Activated T-cell treated with anti-CD3 and anti-CD28 coated beads, Interleukin-2, amount 50 U/mL, for 24 hours (primary cell): ENCODE measurements around the gene RBL2.
"Not testable (repeated sequence)": the region's sequence is repeated elsewhere in the genome, so short reads cannot be mapped to it uniquely, and the experiment has no call there.

ENCODE experiments used
- DNase-seq: peaks from one replicate; pipeline ENCODE4 v3.0.0-alpha.2; 2020
- H3K27ac Mint-ChIP-seq: 2 replicates; pipeline ENCODE4 v1.8.0; 2020; ENCODE audit warnings: mild to moderate bottlenecking, mixed read lengths
- H3K27me3 Mint-ChIP-seq: 2 replicates; pipeline ENCODE4 v1.8.0; 2020; ENCODE audit warnings: mixed read lengths
- H3K36me3 Mint-ChIP-seq: 2 replicates; pipeline ENCODE4 v1.8.0; 2020; ENCODE audit warnings: low read depth, mixed read lengths
- H3K4me1 Mint-ChIP-seq: 2 replicates; pipeline ENCODE4 v1.8.0; 2020; ENCODE audit warnings: low read depth, mixed read lengths
- H3K4me3 Mint-ChIP-seq: 2 replicates; pipeline ENCODE4 v1.8.0; 2020; ENCODE audit warnings: mild to moderate bottlenecking, moderate library complexity, mixed read lengths
- H3K9me3 Mint-ChIP-seq: 2 replicates; pipeline ENCODE4 v1.8.0; 2020; ENCODE audit warnings: mixed read lengths

The RBL2 gene

DNA sequence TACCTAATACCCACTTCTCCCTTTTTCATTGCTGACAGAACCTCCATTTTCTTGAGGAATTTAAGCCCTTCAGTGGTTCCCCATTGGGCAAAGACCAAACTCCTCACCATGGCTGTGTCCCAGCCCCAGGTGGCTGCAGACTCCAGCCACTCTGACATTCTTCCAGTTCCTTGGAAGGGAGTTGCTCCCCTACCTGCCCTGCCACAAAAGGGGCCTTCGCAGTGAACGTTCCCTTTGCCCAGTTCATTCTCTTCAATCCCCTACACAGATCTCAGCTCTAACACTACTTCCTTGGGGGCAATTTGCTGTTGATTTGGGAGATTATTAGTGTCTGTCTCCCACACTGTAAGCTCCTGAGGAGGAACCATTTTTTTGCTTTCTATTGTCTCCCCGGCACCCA is 72.0 kb downstream of the RBL2 start:
- DNase-seq, result no peak
- peaks cover 51% of the 10 kb centered on the region for H3K4me1 Mint-ChIP-seq
- H3K4me3 Mint-ChIP-seq, result no peak overlapping the region
- no peaks in the 10 kb centered on the region for H3K9me3 Mint-ChIP-seq
- H3K27ac Mint-ChIP-seq, result no peak overlapping the region
- H3K36me3 Mint-ChIP-seq, result peaks cover 11% of the 10 kb centered on the region
- H3K27me3 Mint-ChIP-seq, result no peaks in the 10 kb centered on the region

DNA sequence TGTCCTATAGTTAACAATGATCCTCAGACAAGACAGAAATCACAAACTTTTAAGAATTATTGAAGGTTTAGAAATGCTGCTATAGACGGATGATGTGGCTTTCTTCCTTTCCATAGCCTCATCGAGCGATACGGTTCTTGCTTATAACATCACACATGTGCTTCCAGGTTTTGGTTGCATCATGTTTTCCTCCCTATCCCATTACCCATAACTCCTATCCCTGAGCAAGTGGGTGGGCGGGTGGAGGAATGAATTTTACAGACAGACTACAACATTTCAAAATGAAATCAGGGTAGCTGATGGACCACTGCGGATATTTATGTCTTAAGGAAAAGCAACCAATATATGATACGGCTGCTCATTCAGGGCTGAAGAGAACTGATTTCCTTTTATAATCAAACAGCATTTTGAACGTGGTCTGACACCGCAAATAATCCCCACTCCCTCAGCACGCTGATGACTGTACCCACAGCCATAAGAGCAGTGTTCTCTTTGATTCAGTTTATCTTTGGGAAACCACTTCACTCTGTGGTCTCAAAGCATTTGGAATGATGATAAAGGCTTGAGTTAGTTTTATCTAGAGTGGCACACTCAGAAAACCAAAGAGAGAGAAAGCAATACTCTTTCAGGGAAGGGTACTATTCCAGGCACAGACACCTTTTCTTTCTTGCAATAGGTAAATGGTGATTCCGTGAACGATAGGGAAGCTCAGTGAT is 73.4 kb downstream of the RBL2 start:
- DNase-seq, result no peak
- peaks cover 43% of the 10 kb centered on the region for H3K4me1 Mint-ChIP-seq
- no peak overlapping the region for H3K4me3 Mint-ChIP-seq
- no peaks in the 10 kb centered on the region for H3K9me3 Mint-ChIP-seq
- H3K36me3 Mint-ChIP-seq, result peaks cover 4% of the 10 kb centered on the region
- H3K27me3 Mint-ChIP-seq, result no peaks in the 10 kb centered on the region
- H3K27ac Mint-ChIP-seq, result no peak overlapping the region

DNA sequence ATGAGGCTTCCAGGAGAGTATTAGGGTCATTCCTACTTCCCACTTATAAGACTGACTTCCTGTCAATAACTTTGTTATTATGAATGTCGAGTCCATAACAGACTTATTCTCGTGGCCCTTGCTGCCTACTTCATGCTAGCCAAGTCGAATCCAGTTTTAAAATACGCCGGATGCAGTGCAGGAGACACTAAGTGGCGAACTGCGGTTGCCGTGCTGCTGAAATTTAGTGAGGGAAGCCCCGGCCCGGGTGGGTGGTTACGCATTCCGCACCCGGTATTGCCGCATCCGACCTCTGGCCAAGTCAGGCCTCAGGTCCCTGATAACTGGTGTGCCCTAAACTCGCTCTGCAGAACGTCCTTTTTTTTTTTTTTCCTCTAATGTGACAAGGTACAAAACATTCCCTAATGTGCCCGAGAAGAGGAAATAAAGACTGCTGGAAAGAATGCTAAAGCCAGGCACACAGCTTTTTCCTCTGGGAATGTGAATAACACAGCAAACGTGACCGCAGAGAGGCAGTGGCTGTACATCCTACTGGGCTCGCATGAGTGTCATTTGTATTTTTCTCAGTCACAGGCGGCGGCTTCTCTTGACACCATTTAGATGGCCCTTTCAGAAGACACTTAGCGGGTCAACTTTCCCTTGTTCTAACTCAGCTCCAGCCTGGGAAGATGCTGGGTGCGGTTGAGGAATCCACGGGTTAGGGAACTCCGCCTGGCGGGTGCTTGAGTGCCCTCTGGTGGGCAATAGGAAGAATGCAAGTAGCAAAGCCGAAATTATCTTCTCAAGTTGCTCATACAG is 75.8 kb downstream of the RBL2 start:
- peak; percentile 73 for DNase-seq
- Mint-ChIP-seq H3K9me3 (peaks cover 3% of the 10 kb centered on the region), H3K27ac (no peak overlapping the region), H3K4me3 (peak overlapping the region; percentile 18), H3K4me1 (peaks cover 31% of the 10 kb centered on the region), H3K36me3 (peaks cover 3% of the 10 kb centered on the region), H3K27me3 (no peaks in the 10 kb centered on the region)

DNA sequence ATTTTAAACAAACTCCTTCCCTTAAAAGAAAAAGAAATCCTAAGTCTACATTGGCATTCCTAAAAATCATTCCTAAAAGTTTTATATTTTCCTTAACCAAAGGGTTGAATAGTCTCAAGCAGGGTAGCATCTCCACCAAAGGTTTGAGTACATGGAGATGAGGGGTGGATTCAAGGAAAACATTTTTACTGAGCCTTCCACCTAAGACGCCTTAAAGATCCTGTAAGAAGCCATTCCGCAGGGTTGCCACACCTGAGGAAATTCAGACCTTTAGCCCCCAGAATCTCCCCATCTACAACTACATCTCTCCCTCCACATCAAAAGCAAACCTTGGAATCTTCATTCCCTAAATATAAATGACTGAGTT is 76.4 kb downstream of the RBL2 start:
- no peak for DNase-seq
- Mint-ChIP-seq H3K9me3 (peaks cover 3% of the 10 kb centered on the region), H3K27ac (no peak overlapping the region), H3K4me3 (no peak overlapping the region), H3K27me3 (no peaks in the 10 kb centered on the region), H3K36me3 (peaks cover 3% of the 10 kb centered on the region), H3K4me1 (peaks cover 31% of the 10 kb centered on the region)

DNA sequence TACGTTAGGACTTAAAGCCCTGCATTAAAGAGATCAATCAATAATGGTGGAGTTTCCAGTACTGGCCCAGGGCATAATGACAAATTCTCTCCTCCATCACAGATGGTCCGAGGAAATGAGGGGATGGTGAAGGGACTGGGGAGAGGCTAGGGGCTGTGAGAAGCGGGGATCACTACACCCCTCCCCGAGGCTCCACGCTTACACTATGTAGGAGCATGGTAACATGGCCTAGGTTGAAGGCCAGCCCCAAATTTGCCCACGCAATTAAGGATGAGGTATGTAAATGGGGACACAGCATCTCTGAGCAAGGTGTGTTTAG is 76.8 kb downstream of the RBL2 start:
- Mint-ChIP-seq H3K27ac (no peak overlapping the region), H3K9me3 (peaks cover 3% of the 10 kb centered on the region), H3K4me3 (no peak overlapping the region), H3K27me3 (no peaks in the 10 kb centered on the region), H3K36me3 (peaks cover 3% of the 10 kb centered on the region), H3K4me1 (peaks cover 34% of the 10 kb centered on the region)
- DNase-seq, result no peak

DNA sequence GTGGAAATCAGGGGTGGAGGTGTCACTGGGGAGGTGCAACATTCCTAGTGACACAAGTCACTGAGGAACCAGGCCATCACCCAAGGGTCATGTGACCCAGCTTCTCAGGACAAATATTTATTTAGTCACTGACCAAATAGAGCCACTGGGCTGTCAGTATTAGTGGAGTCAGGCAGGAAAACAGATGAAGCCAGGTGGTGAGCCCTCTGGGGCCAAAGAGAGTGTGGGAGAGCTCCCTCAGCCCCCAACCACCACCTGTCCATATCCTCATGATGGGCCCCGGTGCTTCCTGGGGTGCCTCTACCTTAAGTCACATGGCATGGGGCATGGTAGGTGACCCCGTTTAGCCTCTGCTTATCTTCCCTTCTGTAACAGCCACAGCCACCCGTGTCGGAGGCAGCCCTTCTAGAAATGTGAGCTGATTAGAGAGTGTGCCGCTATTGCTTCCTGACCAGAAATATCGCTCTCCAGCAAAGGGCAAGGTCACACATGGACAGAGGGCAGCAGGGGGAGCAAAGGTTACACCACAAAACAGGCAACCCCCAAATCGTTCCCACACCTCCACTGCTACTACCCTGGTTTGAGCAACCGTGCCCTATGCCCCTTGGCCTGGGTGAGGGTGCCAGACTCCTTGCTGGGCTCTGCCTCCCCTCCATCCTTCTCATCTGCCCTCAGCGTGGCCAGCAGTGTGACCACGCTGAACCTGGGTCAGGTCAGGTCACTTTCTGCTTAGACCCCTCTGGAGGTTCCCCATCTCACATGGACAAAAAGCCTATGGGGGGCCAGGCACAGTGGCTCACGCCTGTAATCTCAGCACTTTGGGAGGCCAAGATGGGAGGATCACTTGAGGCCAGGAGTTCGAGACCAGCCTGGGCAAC is 77.4 kb downstream of the RBL2 start:
- H3K27ac Mint-ChIP-seq, result no peak overlapping the region
- H3K9me3 Mint-ChIP-seq, result peaks cover 3% of the 10 kb centered on the region
- peaks cover 32% of the 10 kb centered on the region for H3K4me1 Mint-ChIP-seq

DNA sequence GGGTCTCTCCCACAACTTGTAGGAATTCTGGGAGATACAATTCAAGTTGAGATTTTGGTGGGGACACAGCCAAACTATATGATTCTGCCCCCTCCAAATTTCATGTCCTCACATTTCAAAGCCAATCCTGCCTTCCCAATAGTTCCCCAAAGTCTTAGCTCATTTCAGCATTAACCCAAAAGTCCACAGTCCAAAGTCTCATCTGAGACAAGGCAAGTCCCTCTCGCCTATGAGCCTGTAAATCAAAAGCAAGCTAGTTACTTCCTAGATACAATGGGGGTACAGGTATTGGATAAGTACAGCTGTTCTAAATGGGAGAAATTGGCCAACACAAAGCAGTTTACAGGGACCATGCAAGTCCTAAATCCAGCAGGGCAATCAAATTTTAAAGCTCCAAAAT is 78.5 kb downstream of the RBL2 start:
- not testable (repeated sequence) for H3K4me3 Mint-ChIP-seq, H3K27ac Mint-ChIP-seq, H3K27me3 Mint-ChIP-seq, DNase-seq, H3K36me3 Mint-ChIP-seq, H3K9me3 Mint-ChIP-seq
- peaks cover 37% of the 10 kb centered on the region for H3K4me1 Mint-ChIP-seq

More for the DNA sequence above, 77.4 kb downstream of the RBL2 start:
- Mint-ChIP-seq H3K36me3 (peaks cover 3% of the 10 kb centered on the region), H3K27me3 (no peaks in the 10 kb centered on the region), H3K4me3 (no peak overlapping the region)
- no peak for DNase-seq

DNA sequence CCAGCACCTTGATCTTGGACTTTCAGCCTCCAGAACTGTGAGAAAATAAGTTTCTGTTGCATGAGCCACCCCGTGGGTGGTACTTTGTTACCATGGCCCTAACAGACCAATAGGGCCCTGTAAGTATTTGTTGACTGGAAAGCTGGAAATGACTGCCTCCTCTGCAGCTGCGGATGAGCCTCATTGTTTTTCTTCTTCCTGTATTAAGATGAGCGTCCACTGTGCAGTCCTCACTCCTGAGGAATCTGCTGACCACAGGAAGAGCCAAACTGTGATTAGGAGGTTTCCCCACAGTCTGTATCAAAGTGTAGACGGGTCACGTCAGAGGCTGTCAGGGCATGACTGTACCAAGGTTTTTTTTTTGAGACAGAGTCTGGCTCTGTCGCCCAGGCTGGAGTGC is 81.0 kb downstream of the RBL2 start:
- H3K27ac Mint-ChIP-seq, result no peak overlapping the region

DNA sequence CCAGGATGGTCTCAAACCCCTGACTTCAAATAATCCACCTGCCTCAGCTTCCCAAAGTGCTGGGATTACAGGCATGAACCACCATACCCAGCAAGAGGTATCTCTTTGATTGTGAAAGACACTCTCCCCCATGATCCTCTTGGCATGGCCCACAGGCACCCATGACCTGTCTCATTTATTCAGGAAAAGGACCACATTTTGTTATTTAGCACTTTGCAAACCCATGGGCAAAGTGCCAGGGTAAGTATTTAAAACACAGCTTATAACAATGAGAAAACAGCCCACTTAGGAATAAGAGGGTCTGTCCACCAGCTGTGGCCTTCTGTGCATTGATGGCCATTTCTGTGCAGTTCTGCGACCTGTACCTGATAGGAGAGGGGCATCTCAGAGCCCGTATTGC is 81.5 kb downstream of the RBL2 start:
- Mint-ChIP-seq H3K4me3 (no peak overlapping the region), H3K4me1 (peaks cover 51% of the 10 kb centered on the region), H3K36me3 (peaks cover 3% of the 10 kb centered on the region), H3K9me3 (peaks cover 3% of the 10 kb centered on the region), H3K27me3 (no peaks in the 10 kb centered on the region), H3K27ac (no peak overlapping the region)
- no peak for DNase-seq

More for the DNA sequence above, 81.0 kb downstream of the RBL2 start:
- Mint-ChIP-seq H3K4me3 (no peak overlapping the region), H3K36me3 (peaks cover 3% of the 10 kb centered on the region), H3K4me1 (peaks cover 53% of the 10 kb centered on the region), H3K27me3 (no peaks in the 10 kb centered on the region), H3K9me3 (peaks cover 3% of the 10 kb centered on the region)
- DNase-seq, result no peak

DNA sequence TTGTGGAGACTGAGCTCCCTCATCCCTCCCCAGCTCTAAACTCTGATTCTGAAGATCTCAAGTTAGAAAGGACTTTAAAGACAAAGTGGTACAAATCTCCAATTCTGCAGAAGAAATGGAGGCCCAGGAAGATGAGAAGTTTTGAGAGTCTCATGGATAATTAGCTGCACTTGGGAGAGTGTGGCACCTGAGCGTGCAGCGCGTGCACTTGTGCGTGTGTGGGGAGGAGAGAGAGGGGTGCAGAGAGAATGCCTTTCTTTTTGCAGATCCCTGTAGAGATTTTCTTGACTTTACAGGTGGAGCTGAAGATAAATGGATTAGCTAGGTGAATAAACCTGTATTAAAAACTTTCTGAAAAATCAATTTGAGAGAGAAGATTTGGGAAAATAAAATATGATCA is 83.6 kb downstream of the RBL2 start:
- peaks cover 3% of the 10 kb centered on the region for H3K27me3 Mint-ChIP-seq
- H3K9me3 Mint-ChIP-seq, result peaks cover 3% of the 10 kb centered on the region
- H3K4me3 Mint-ChIP-seq, result peak overlapping the region; percentile 66
- DNase-seq, result no peak
- peaks cover 50% of the 10 kb centered on the region for H3K4me1 Mint-ChIP-seq
- no peak overlapping the region for H3K27ac Mint-ChIP-seq
- H3K36me3 Mint-ChIP-seq, result peaks cover 3% of the 10 kb centered on the region

DNA sequence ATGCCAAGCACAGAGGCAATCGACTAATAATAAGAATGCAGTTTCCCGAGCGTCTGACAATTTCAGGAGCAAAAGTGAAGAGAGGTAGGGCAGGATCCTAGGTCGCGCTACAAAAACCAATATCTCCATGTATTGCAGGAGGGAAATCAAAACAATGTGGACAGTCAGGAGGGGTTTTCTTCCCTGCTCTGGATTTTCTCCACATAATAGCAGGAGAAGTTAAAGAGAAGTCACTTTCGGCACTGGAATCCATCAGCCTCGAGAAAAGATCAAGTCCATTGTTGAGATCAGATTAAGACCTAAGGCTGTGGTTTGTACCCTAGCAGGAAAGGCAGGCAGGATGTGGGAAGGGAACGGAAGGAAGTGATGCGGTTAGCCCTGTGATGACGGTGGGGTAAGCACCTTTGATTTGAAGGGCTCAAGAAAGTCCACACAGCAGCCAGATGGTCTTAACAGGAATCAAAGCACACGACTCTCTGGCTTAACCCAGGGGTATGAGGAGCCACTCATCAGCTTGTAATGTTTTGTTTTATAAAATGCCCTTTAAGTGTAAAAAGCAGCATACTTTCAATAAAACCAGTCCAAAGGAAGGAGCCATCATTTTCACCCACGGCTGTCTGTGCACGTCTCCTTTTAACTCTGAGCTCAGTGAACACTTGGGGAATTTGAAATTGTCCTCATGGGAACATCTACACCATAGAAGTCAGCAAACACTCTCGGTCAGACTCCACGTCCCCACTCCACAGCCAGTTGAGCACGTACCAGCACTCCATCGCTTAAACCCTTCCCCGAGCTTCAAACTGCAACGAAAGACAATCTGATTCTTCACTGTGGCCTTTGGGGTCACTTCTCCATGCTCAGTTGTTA is 84.5 kb downstream of the RBL2 start:
- Mint-ChIP-seq H3K9me3 (peaks cover 3% of the 10 kb centered on the region), H3K4me1 (peaks cover 50% of the 10 kb centered on the region), H3K36me3 (peaks cover 3% of the 10 kb centered on the region), H3K4me3 (peak overlapping the region; percentile 66), H3K27me3 (peaks cover 3% of the 10 kb centered on the region), H3K27ac (peak overlapping the region; percentile 79)
- DNase-seq, result peak; percentile 72

DNA sequence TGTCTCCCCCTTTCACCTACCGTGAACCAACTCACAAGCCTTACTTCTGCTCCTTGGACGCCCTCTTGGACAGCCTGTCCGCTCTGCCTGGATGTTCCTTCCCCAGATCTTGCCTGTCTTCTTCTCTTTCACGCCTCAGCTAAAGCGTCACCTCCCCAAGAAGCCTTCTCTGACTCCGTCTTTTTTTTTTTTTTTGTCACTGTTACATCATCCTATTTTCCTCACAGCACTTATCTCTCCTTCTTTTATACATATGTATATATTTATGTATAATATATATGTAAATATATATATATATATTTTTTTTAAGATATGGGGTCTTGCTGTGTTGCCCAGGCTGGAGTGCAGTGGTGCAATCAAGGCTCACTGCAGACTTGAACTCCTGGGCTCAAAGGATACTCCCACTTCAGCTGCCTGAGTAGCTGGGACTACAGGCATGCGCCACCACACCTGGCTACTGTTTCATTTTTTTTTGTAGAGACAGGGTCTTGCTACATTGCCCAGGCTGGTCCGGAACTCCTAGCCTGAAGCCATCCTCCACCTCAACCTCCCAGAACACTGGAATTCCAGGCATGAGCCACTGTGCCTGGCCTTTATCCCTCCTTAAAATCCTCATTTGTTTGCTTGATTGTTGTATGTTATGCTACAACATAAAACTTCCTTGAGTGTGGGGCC is 85.3 kb downstream of the RBL2 start:
- peaks cover 50% of the 10 kb centered on the region for H3K4me1 Mint-ChIP-seq
- peak overlapping the region; percentile 79 for H3K27ac Mint-ChIP-seq
- no peak for DNase-seq
- no peaks in the 10 kb centered on the region for H3K36me3 Mint-ChIP-seq
- peaks cover 3% of the 10 kb centered on the region for H3K27me3 Mint-ChIP-seq
- H3K9me3 Mint-ChIP-seq, result no peaks in the 10 kb centered on the region
- H3K4me3 Mint-ChIP-seq, result peak overlapping the region; percentile 66

DNA sequence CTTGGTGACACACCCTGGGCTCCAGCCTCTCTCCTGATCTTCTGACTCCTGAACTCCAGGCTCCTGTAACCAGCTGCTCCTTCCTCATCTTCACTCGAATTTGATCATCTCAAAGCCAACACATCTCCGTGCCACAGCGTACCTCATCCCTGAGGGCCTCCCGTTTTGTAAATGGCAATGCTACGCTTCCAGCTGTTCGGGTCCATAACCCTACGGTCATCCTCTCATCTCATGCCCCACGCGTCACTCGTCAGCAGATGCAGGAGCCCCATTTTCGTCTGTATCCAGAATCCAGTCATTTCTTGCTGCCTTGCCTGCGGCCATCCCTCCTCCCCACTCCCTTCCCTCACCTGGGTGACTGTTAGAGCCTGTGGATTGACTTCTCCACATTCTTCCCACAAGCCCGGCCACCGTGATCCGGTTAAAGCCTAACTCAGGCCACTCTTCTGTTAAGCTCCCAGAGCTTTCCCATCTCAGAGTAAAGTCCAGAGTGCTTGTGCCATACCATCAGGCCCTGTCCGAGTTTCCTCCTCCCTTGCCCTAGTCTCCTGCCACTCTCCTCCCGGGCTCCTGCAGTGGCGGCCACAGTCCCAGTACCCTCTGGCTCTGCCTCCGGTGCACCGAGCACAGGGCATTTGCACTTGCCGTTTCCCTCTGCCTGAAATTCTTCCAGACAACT is 89.0 kb downstream of the RBL2 start:
- no peaks in the 10 kb centered on the region for H3K36me3 Mint-ChIP-seq
- H3K4me3 Mint-ChIP-seq, result no peak overlapping the region
- peaks cover 25% of the 10 kb centered on the region for H3K4me1 Mint-ChIP-seq
- H3K9me3 Mint-ChIP-seq, result no peaks in the 10 kb centered on the region
- DNase-seq, result no peak
- no peak overlapping the region for H3K27ac Mint-ChIP-seq
- peaks cover 3% of the 10 kb centered on the region for H3K27me3 Mint-ChIP-seq
